Measurements from ENCODE around the gene ZNF804A. TPM values are rescaled to one million over a fixed set of nuclear protein-coding genes. Genes with fewer than 3 reads are reported as not detected.
"Not testable (repeated sequence)": the region's sequence is repeated elsewhere in the genome, so short reads cannot be mapped to it uniquely, and the experiment has no call there.

The ZNF804A gene
- total RNA-seq, 2 donors from 2014 or later: not detected

DNA sequence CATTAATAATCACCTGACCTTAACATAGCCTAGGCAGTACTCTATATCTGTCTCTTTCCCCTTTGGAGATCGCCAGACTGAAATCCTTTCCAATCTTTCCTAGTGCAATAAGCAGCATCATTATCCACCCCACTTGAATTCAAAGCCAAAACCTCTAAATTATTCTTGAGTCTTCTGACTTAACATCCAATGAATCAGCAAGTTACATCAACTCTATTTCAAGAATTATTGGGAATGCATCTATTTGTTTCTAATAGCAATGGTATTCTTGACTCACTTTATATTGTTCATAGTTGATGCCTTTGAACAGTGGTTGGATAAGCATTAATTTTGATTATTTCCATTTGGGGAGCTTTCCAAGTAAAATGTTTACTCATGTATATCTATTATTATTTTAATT is 144.8 kb downstream of the ZNF804A start:
- Mint-ChIP-seq H3K36me3 (no peaks in the 10 kb centered on the region), H3K9me3 (peaks cover 0 to 6% of the 10 kb centered on the region in 2 donors), H3K27ac (no peak overlapping the region)
- ATAC-seq (no peak), DNase-seq (ENCODE audit: low spot score in 2 of 2) (no peak)

DNA sequence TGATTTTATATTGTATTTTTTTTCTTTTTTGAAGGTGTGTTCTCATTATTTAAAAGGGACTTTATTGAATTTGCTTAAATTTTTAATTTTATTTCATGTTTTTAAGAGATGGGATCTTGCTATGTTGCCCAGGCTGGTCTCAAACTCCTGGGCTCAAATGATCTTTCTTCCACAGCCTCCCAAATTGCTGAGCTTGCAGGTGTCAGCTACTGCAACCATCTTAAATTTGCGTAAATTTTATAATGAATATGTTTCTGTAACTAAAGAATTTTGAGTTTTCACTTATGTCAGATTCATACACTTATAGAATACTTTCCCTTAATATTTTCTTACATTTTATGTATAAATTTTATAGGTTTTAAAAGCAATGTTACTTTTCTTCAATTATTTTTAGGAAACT is 157.8 kb downstream of the ZNF804A start:
- no peak overlapping the region for H3K27ac Mint-ChIP-seq
- H3K36me3 Mint-ChIP-seq: no peaks in the 10 kb centered on the region
- H3K9me3 Mint-ChIP-seq: peaks cover 5 to 15% of the 10 kb centered on the region in 2 donors
- DNase-seq (ENCODE audit: low spot score in 2 of 2) (no peak), ATAC-seq (no peak)

DNA sequence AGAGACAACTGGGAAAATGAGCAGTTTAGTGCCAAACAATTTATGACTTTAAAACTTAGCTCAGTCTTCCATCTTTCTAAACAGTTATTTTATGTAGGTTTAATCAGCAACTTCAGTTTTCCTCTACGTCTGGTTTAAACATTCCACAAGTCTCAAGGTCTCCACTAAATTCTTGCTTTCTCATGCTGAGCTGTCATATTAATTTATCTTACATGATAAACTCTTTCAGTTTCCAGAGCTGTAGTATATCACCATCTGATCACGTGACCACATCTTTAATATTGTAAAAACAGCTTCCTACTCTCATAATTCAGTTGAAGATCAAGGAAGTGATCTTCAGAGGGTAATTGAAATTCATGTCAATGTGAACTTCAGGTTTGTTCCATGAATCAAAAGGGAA is 158.6 kb downstream of the ZNF804A start:
- ATAC-seq: no peak
- DNase-seq (ENCODE audit: low spot score in 2 of 2): no peak
- H3K36me3 Mint-ChIP-seq: no peaks in the 10 kb centered on the region
- H3K9me3 Mint-ChIP-seq: peaks cover 0 to 15% of the 10 kb centered on the region in 2 donors
- H3K27ac Mint-ChIP-seq: no peak overlapping the region

DNA sequence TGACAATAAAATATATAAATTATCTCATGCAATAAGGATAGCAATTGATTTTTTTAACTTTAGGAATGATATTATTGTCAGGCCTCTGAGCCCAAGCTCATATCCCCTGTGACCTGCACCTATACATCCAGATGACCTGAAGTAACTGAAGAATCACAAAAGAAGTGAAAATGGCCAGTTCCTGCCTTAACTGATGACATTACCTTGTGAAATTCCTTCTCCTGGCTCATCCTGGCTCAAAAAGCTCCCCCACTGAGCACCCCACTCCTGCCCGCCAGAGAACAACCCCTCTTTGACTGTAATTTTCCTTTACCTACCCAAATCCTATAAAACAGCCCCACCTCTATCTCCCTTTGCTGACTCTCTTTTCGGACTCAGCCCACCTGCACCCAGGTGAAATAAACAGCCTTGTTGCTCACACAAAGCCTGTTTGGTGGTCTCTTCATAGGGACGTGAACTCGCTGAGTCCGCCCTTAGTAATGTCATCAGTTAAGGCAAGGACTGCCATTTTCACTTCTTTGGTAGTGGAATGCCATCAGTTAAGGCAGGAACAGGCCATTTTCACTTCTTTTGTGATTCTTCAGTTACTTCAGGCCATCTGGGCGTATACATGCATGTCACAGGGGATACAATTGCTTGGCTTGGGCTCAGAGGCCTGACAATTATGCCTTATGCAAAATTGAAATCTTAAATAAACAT is 161.4 kb downstream of the ZNF804A start:
- not testable (repeated sequence) for ATAC-seq; H3K27ac Mint-ChIP-seq; H3K36me3 Mint-ChIP-seq; DNase-seq (ENCODE audit: low spot score in 2 of 2)
- peaks cover 0 to 13% of the 10 kb centered on the region in 2 donors for H3K9me3 Mint-ChIP-seq

DNA sequence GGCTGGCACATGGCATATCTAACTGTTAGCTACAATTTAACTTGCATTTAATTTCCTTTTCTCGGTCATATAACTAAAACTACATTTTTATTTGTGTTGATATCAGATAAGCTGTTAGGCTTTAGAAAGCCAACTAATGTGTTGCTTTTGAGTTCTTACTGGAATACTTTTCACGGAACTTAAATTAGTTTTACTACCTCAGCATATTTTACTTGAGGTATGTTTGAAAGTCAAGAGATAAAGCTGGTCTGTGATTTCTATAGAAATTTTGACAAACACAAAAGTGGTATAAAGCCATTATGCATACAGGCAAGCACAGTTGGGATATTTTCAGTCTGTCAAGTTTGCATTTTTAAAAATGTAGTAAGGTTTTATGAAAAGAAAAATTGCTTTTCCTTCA is 162.6 kb downstream of the ZNF804A start:
- ATAC-seq: no peak
- H3K27ac Mint-ChIP-seq: no peak overlapping the region
- peaks cover 0 to 10% of the 10 kb centered on the region in 2 donors for H3K9me3 Mint-ChIP-seq

DNA sequence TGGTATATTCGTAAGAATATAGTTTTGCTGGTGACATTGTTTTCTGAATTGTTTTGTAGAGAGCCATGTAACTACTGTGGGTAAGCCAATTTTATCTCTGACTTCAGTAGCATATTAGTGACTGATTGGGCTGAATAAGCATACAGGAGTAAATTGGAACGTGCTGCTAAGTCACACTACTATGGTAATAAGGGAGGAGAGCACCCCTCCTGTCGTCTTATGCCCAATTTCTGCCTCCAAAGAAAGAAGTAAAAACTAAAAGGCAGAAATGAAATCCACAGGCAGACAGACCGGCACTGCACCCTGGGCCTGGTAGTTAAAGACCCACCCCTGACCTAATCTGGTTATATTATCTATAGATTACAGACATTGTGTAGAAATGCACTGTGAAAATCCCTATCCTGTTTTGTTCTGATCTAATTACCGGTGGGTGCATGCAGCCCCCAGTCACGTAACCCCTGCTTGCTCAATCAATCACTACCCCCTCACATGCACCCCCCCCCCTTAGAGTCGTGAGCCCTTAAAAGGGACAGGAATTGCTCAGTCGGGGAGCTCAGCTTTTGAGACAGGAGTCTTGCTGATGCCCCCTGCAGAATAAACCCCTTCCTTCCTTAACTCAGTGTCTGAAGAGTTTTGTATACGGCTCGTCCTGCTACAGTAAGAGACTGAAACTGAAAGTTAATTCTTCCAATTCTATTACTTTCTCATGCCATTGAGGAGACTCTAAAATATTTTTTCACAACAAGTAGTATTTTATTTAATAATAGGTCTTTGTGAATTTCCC is 167.0 kb downstream of the ZNF804A start:
- H3K36me3 Mint-ChIP-seq: no peaks in the 10 kb centered on the region
- DNase-seq (ENCODE audit: low spot score in 2 of 2): no peak
- no peak for ATAC-seq
- peaks cover 0 to 7% of the 10 kb centered on the region in 2 donors for H3K9me3 Mint-ChIP-seq
- H3K27ac Mint-ChIP-seq: no peak overlapping the region

More for the DNA sequence above, 162.6 kb downstream of the ZNF804A start:
- H3K36me3 Mint-ChIP-seq: no peaks in the 10 kb centered on the region
- no peak for DNase-seq (ENCODE audit: low spot score in 2 of 2)

DNA sequence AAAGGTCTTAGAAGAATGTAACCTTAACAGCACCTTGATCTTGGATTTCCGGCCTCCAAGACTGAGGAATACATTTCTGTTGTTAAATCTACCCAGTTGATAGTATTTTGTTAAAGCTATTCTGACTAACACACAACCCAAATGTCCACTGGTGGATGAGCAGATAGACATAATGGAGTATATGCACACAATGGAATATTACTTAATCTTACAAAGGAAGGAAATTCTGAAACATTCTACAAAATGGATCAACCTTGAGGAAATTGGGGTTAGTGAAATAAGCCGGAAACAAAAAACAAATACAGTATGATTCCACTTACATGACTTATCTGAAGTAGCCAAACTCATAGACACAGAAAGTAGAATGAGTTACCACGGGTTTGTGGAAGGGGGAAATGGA is 168.7 kb downstream of the ZNF804A start:
- Mint-ChIP-seq H3K36me3 (no peaks in the 10 kb centered on the region), H3K9me3 (peaks cover 0 to 7% of the 10 kb centered on the region in 2 donors), H3K27ac (no peak overlapping the region)
- ATAC-seq (no peak), DNase-seq (ENCODE audit: low spot score in 2 of 2) (no peak)

DNA sequence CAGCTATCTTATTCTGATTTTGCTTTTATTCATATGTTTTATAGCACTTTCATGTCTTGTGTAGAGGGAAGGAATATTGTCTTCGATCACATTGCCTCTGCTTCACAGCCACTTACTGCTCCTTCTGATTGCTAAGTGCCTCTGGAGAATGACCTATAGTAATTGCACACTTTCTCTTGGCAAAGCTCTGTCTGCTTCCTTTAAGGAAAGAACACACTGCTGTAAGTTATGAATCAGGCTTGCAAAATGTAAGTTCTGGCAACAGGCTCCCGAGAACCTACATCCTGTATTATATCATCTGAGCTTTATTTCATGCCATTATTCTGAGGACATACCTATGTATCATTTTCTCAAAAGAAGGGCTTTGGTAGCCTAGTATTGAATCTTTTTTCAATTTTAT is 170.7 kb downstream of the ZNF804A start:
- ATAC-seq (no peak), DNase-seq (ENCODE audit: low spot score in 2 of 2) (no peak)
- H3K9me3 Mint-ChIP-seq: peaks cover 0 to 7% of the 10 kb centered on the region in 2 donors
- H3K36me3 Mint-ChIP-seq: no peaks in the 10 kb centered on the region
- H3K27ac Mint-ChIP-seq: no peak overlapping the region

DNA sequence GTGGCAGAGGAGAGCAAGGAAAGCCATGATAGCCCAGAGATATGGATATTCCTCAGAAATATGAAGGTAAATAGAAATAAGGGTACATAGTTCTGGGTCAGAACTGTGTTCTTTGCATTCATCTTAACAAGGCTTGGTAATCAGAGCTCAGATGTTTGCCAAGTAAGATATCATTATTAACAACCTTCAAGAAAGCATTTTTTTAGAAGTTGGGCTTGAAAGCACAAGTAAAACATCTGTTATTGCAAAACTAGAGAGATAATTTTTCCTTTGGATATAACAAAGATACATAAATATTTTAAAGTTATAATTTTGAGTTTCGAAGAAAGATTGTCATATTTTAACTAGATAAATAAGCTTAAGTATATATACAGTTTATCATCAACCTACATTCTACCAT is 171.4 kb downstream of the ZNF804A start:
- Mint-ChIP-seq H3K36me3 (no peaks in the 10 kb centered on the region), H3K9me3 (peaks cover 0 to 7% of the 10 kb centered on the region in 2 donors), H3K27ac (no peak overlapping the region)
- DNase-seq (ENCODE audit: low spot score in 2 of 2) (no peak), ATAC-seq (no peak)

DNA sequence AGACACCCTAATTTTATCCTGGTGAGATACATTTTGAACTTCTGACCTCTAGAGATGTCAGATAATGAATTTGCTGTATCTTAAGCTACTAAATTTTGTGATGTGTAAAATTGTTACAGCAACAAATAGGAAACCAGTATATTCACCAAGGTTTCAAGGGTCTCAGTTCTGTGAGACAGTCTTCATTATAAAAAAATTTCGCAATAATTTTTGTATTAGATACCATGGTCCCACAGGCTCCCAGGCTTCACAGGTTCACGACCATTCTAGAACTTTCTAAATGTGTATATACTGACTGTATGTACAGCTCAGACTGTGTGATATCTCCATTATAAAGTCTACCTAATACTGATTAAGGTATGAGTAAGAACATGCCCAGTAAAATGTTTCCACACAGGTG is 181.4 kb downstream of the ZNF804A start:
- Mint-ChIP-seq H3K36me3 (no peaks in the 10 kb centered on the region), H3K27ac (no peak overlapping the region), H3K9me3 (peaks cover 5 to 16% of the 10 kb centered on the region in 2 donors)
- no peak for ATAC-seq
- DNase-seq (ENCODE audit: low spot score in 2 of 2): no peak

DNA sequence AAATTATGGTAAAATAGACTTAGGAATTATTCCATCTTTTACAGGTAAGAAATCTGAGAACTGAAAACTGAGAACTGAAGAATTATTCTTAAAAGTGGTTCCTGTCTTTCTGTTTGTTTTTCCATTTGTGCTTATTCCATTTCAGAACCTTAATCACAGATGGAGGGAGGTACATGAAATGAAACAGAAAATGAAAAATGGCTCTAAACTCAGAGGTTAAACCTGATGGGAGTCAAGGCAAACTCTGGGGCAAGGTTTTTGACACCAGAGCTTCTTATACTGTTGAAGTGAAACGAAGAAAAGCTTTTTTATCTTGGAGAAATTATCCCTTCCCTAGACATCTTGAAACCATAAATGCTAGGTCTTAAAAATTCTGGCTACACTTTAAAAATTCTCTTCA is 182.1 kb downstream of the ZNF804A start:
- DNase-seq (ENCODE audit: low spot score in 2 of 2) (no peak), ATAC-seq (no peak)
- Mint-ChIP-seq H3K9me3 (peaks cover 5 to 16% of the 10 kb centered on the region in 2 donors), H3K36me3 (no peaks in the 10 kb centered on the region), H3K27ac (no peak overlapping the region)

DNA sequence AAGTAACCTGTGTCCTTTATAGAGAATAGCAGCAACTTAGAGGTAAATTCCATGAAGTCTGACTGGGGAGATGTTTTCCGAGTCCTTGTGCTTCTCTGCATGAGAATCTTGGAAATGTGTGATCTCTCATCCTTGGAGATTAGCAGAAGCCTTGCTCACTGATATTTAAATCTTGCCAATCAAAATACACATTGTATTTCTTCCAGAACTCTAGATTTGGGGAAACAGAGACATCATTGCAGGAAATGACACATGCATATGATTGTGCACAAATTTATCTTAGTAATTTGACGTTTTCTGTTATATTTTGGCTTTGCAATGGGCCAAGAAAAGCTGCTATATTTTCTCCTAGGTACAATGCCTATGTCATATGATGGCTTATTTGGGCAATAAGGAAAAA is 182.6 kb downstream of the ZNF804A start:
- H3K27ac Mint-ChIP-seq: no peak overlapping the region
- no peak for DNase-seq (ENCODE audit: low spot score in 2 of 2)
- no peak for ATAC-seq
- no peaks in the 10 kb centered on the region for H3K36me3 Mint-ChIP-seq
- H3K9me3 Mint-ChIP-seq: peaks cover 5 to 16% of the 10 kb centered on the region in 2 donors

DNA sequence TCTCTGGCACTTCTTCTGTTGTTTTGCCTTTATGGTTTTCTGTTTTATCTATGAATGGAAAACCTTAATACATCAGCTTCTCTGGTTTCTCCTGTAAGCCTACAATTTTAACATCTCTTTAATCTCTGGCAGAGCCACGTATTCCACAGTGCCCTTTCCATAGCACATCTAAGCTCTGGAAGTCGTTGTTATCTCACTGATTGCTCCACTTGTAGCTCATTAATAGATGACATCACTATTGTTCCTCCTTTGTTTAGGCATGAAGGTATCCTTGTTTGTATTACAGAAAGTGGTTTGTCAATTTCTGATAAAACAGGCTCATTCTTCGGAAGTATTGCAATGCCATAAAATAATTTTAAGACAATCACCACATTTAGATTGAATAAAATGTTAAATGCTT is 185.2 kb downstream of the ZNF804A start:
- Mint-ChIP-seq H3K27ac (no peak overlapping the region), H3K36me3 (no peaks in the 10 kb centered on the region), H3K9me3 (peaks cover 7 to 28% of the 10 kb centered on the region in 2 donors)
- no peak for DNase-seq (ENCODE audit: low spot score in 2 of 2)
- no peak for ATAC-seq

DNA sequence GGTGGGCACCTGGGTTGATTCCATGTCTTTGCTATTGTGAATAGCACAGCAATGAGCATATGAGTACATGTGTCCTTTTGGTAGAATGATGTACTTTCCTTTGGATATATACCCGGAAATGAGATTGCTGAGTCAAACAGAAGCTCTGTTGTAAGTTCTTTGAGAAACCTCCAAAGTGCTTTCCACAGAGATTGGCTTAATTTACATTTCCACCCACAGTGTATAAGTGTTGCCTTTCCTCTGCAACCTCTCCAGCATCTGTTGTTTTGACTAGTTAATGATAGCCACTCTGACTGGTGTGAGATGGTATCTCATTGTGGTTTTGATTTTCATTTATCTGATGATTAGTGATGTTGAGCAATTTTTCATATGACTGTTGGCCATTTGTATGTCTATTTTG is 194.8 kb downstream of the ZNF804A start:
- ATAC-seq (no peak), DNase-seq (ENCODE audit: low spot score in 2 of 2) (no peak)
- H3K27ac Mint-ChIP-seq: no peak overlapping the region
- H3K36me3 Mint-ChIP-seq: no peaks in the 10 kb centered on the region
- peaks cover 13 to 30% of the 10 kb centered on the region in 2 donors for H3K9me3 Mint-ChIP-seq

DNA sequence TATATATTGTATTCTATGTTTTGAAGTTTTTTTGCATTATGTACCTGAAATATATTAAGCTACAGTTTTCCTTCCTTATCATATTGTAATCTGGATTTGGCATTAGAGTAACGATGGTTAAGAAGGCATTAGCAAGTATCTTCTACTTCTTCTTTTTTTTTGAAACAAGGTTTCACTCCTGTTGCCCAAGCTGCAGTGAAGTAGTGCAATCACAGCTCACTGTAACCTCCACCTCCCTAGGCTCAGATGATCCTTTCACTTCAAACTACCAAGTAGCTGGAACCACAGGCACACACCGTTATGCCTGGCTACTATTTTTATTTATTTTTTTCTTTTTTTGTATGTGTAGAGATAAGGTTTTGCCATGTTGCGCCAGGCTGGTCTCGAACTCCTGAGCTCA is 201.1 kb downstream of the ZNF804A start:
- Mint-ChIP-seq H3K9me3 (peaks cover 14 to 27% of the 10 kb centered on the region in 2 donors), H3K36me3 (no peaks in the 10 kb centered on the region), H3K27ac (no peak overlapping the region)
- DNase-seq (ENCODE audit: low spot score in 2 of 2) (no peak), ATAC-seq (no peak)

DNA sequence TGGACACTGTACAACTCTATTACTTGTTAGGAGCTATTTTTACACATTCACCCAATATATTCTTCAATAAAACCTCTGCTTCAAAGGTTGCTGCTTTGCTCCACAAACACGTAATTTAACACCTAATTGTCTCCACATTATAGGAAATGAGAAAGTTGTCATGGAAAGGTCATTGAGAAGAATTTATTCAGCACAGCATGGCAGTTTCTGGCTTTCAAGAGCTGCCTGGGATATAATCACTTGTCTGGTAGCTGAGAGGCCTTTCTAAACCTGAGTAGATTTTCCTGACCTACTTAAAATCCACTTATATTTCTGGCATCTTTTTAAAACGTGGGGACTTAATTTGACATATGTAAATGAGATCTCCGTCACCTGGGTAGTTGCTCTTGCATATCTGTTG is 216.1 kb downstream of the ZNF804A start:
- Mint-ChIP-seq H3K36me3 (peaks cover 0 to 6% of the 10 kb centered on the region in 2 donors), H3K27ac (no peak overlapping the region)
- no peak for ATAC-seq

DNA sequence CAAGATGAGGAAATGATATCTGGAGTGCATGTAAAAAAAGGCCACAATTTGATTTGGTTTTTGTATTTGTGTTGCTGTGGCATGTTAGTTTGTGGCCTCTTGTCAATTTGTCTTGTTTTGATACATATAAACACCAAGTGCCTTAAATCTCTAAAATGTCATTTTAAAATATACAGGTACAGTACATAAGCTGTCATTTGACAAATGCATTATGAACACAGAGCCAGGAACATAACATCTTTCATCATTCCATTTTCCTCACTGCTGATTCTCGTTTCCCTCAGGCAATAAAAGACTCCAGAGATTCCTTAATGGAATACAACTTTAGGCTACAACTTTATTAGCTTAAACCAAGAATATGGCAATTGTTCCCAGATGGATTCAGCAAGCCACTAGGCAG is 217.5 kb downstream of the ZNF804A start:
- DNase-seq (ENCODE audit: low spot score in 2 of 2) (no peak), ATAC-seq (no peak)
- peaks cover 0 to 6% of the 10 kb centered on the region in 2 donors for H3K36me3 Mint-ChIP-seq
- no peak overlapping the region for H3K27ac Mint-ChIP-seq
- H3K9me3 Mint-ChIP-seq: peaks cover 19 to 27% of the 10 kb centered on the region in 2 donors

More for the DNA sequence above, 216.1 kb downstream of the ZNF804A start:
- no peak for DNase-seq (ENCODE audit: low spot score in 2 of 2)
- H3K9me3 Mint-ChIP-seq: peaks cover 14 to 22% of the 10 kb centered on the region in 2 donors

DNA sequence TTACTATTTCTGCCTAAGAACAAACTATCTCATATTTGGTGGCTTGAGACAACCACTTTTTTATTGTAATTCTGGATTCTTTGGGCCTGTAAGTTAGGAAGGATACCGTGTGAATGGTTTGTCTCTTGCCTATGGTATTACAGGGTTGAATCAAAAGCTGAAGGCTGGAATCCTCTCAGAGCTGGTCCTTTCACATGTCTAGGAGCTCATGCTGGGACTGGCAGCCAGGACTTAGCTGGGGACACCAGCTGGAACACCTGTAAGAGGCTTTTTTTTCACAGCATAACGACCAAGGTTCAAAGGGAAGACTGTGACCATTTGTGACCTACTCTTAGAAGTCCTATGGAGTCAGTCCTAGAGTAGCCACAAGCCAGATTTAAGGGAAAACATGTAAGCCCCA is 226.3 kb downstream of the ZNF804A start:
- no peak for DNase-seq (ENCODE audit: low spot score in 2 of 2)
- peaks cover 16% of the 10 kb centered on the region in 2 donors for H3K9me3 Mint-ChIP-seq
- no peak for ATAC-seq
- no peak overlapping the region for H3K27ac Mint-ChIP-seq
- H3K36me3 Mint-ChIP-seq: no peaks in the 10 kb centered on the region
